SK-N-DZ (cell line): ENCODE results near the gene CD40.

Source experiments
- DNase-seq: peaks from one replicate; pipeline ENCODE4 v3.0.0-alpha.2; 2015; ENCODE audit warnings: low spot score

The CD40 gene

DNA sequence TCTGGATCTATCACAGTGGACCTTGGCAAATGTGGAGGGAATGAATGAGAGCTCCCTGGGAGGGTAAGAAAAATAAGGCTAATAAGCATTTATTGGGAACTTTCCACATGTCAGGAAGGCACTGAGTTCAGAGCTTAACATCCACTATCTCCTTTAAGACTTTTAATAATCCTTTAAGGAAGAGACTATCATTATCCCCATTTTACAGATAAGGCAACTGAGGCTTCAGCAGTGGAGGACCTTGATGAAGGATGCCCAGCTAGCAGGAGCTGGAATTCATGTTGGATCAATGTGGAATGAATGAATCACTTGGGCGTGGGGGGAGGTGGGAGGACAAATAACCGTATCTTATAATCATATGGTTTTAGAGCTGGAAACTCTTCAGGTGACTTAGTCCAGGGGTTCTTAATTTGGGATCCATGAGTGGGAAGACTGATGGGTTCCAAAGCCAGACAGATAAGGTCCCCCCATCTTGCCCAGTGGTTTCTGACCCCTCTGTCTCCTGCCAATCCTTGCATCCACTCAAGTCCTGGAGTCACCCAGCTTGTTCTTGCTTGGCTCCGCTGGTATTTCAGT is 54.9 kb downstream of the CD40 start:
- no peak for DNase-seq

GRCh38 chr20:46173652-46174468 is 55.7 kb downstream of the CD40 start:
- DNase-seq: no peak

DNA sequence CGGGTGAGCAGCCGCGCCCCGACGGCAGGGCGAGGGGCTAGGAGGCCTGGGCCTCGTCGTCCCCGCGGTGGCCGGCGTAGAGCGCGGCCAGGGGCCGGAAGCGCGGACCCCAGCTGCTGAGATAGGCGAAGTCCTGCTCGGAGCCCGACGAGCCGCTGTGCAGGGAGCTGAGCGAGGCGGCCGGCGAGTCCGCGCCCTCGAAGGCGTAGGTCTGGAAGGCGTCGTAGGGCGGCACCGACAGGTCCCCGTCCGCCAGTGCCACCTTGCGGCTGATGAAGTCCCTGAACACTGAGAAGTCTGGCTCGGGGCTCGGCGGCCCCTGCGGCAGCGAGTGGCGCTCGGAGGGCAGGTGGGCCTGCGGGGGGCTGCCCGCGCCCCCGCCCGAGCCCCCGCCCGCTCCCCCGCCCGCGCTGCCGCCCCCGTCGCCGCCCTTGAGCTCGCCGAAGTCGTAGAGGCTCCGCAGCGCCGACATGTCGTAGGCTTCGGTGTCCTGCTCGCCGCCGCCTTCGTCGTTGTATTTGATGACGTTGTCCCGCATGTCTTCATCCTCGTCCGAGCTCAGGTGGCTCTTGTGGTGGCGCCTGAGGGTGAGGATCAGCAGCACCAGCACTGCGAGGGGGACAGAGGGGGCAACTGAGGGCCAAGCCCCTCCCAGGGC is 56.5 kb downstream of the CD40 start:
- peak; percentile 82 for DNase-seq

DNA sequence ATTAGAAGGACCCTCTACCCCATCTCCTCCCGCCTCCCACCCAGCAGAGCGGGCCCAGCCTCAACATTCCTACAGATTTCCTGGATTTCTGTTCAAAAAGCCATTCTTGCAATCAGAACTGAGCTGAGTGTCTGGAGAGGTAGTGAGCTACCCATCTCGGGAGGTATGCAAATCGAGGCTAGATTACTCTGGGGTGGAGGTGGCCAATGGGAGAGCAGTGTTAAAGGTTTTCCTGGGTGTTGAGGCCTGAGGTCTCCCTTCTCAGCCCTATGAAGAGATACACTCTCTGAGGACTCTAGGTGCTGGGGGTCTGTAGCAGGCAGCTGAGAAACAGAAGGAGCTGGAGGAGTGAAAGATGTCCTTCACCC is 57.0 kb downstream of the CD40 start:
- no peak for DNase-seq

GRCh38 chr20:46176739-46177378 is 58.7 kb downstream of the CD40 start:
- no peak for DNase-seq

GRCh38 chr20:46177768-46178167 is 59.7 kb downstream of the CD40 start:
- no peak for DNase-seq

- no peak for DNase-seq
Observed at GRCh38 chr20:46178891-46179290, 60.8 kb downstream of the CD40 start.
